ENCODE results near the gene POC5.

DNA sequence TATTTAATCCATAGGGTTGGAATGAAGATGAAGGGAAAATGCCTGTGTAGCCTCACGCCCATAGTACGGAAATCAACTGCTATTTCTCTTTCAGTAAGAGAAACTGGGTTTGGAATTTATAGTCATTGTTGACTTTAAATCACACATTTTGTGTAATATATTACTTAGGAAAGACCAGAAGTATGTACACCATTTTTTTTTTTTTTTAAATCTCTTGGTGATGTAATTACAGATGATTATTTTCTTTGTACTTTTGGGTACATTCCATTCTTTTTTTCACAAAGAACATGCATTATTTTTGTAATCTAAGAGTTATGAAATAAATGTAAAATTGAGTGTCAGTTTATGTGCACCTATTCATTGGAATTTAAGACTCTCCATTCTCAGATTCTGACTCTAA lies 45.7 kb downstream of the POC5 start:
- TF ChIP-seq, protein P1, sequence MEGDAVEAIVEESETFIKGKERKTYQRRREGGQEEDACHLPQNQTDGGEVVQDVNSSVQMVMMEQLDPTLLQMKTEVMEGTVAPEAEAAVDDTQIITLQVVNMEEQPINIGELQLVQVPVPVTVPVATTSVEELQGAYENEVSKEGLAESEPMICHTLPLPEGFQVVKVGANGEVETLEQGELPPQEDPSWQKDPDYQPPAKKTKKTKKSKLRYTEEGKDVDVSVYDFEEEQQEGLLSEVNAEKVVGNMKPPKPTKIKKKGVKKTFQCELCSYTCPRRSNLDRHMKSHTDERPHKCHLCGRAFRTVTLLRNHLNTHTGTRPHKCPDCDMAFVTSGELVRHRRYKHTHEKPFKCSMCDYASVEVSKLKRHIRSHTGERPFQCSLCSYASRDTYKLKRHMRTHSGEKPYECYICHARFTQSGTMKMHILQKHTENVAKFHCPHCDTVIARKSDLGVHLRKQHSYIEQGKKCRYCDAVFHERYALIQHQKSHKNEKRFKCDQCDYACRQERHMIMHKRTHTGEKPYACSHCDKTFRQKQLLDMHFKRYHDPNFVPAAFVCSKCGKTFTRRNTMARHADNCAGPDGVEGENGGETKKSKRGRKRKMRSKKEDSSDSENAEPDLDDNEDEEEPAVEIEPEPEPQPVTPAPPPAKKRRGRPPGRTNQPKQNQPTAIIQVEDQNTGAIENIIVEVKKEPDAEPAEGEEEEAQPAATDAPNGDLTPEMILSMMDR (IDR thresholded peaks at IDR 0.05), result no peak
- TF ChIP-seq EP300 (IDR thresholded peaks at IDR 0.05), result no peak
- no peak for TF ChIP-seq POLR2A (IDR thresholded peaks at IDR 0.05)
